ENCODE results near the gene PARS2. TPM values are rescaled to one million over a fixed set of nuclear protein-coding genes. Genes with fewer than 3 reads are reported as not detected.

PARS2 gene
- total RNA-seq, 2 donors from 2014 or later, result 12.0 to 12.2 TPM

DNA sequence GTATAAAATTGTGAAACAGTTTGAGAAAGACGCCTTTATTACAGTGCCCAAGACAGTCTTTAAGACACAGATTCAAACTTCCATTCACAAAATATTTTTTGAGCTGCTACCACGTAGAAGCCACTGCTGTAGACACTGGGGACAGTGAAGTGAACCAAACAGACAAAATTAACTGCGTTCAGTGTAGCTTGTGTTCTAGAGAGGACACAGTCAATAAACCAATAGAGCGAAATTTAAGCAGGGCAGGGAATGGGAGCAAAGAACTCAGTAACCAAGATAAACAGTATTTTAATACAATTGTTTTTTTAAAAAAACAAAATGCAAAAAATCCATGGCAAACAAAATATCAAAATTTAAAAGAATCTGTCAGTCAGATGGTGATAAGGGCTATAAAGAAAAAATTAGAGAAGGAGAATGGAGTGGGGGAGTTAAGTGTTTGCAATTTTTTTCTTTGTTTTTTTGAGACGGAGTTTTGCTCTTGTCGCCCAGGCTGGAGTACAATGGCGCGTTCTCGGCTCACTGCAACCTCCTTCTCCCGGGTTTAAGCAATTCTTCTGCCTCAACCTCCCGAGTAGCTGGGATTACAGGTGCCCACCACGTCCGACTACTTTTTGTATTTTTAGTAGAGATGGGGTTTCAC, 719 bp upstream of the PARS2 start:
- Histone ChIP-seq H3K9me3 (no peaks in the 10 kb centered on the region), H3K4me3 (peak overlapping the region; percentile 63 to 64), H3K27me3 (replicated peaks; ENCODE audit: insufficient read depth) (no peaks in the 10 kb centered on the region), H3K4me1 (replicated peaks) (peaks cover 3% of the 10 kb centered on the region), H3K36me3 (no peaks in the 10 kb centered on the region), H3K27ac (peak overlapping the region; percentile 69 to 71)
- TF ChIP-seq POLR2A (IDR thresholded peaks at IDR 0.05), result no peak
- TF ChIP-seq POLR2AphosphoS5 (IDR thresholded peaks at IDR 0.05), result no peak
- TF ChIP-seq, protein P1, sequence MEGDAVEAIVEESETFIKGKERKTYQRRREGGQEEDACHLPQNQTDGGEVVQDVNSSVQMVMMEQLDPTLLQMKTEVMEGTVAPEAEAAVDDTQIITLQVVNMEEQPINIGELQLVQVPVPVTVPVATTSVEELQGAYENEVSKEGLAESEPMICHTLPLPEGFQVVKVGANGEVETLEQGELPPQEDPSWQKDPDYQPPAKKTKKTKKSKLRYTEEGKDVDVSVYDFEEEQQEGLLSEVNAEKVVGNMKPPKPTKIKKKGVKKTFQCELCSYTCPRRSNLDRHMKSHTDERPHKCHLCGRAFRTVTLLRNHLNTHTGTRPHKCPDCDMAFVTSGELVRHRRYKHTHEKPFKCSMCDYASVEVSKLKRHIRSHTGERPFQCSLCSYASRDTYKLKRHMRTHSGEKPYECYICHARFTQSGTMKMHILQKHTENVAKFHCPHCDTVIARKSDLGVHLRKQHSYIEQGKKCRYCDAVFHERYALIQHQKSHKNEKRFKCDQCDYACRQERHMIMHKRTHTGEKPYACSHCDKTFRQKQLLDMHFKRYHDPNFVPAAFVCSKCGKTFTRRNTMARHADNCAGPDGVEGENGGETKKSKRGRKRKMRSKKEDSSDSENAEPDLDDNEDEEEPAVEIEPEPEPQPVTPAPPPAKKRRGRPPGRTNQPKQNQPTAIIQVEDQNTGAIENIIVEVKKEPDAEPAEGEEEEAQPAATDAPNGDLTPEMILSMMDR (IDR thresholded peaks at IDR 0.05), result no peak
- DNase-seq (ENCODE audit: low spot score), result no peak
- WGBS, result 56% methylated on average over 13 of the region's 13 CpGs
- intact Hi-C loops (cut with DNase I), result loop anchor here (5.0 kb wide), 1 partner anchor 713 kb away; the partner anchor contains the start of genes TCEANC2 and TMEM59

DNA sequence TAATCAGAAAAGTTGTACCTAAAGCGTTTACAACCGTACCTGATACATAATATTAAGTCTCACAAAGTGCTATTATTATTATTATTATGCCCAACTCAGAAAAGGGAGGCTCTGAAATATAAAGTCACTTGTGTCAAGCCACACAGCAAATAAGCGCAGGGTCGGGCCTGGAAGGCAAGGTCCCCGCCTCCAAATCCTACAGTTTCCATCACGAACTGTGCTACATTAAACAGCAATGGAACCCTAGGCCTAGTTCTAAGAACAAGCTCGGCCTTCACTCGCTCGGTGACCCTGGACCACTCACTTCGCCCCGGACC, 549 bp downstream of the PARS2 start:
- peaks cover 3% of the 10 kb centered on the region for H3K4me1 ChIP-seq (replicated peaks)
- H3K27me3 ChIP-seq (replicated peaks; ENCODE audit: insufficient read depth), result no peaks in the 10 kb centered on the region
- H3K36me3 ChIP-seq, result no peaks in the 10 kb centered on the region
- H3K27ac ChIP-seq, result peak overlapping the region; percentile 47 to 61
- no peak for DNase-seq (ENCODE audit: low spot score)
- no peak for TF ChIP-seq POLR2A (IDR thresholded peaks at IDR 0.05)
- TF ChIP-seq, protein P1 (IDR thresholded peaks at IDR 0.05), result no peak
- no peak for TF ChIP-seq POLR2AphosphoS5 (IDR thresholded peaks at IDR 0.05)
- H3K9me3 ChIP-seq, result no peaks in the 10 kb centered on the region
- WGBS, result 2% methylated on average over 11 of the region's 11 CpGs
- intact Hi-C loops (cut with DNase I), result loop anchor here (5.0 kb wide), 1 partner anchor 711 kb away; the partner anchor contains the start of genes TCEANC2 and TMEM59
- H3K4me3 ChIP-seq, result peak overlapping the region; percentile 63 to 64

DNA sequence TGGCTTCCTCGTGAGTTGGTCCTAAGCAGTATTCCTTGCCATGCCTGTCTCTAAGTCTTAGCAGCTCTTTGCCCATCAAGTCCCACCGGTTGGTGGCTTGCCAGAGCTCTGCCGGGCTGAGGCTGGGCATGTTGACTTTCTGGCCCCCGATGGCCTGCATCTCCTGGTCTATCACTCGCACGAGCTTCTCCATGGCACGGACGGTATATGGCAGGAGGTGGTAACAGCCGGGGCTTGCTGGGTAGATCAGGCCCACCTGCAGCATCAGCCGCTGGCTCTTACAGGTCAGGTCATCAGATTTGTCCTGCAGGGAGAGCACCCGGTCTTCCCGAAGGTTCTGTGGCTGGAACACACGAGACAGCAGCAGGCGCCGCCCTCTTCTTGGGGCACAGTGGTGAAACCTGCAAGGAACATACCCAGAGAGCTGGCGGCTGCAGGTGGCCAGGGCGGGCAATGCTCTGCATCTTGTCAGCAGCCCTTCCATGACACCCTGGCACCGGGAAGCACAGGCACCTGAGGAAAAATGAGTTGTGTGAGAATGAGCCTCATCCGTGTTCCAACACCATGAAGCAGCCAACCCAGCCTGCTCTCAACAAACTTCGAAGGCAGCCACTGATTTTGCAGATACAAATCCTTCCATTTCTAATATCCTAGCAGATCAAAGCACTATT, 5.5 kb downstream of the PARS2 start:
- TF ChIP-seq, protein P1 (IDR thresholded peaks at IDR 0.05), result no peak
- Histone ChIP-seq H3K4me1 (replicated peaks) (peaks cover 3% of the 10 kb centered on the region), H3K27me3 (replicated peaks; ENCODE audit: insufficient read depth) (no peaks in the 10 kb centered on the region), H3K27ac (no peak overlapping the region), H3K9me3 (no peaks in the 10 kb centered on the region), H3K4me3 (no peak overlapping the region), H3K36me3 (peaks cover 0 to 12% of the 10 kb centered on the region in 2 donors)
- no peak for DNase-seq (ENCODE audit: low spot score)
- WGBS, result 91% methylated on average over 20 of the region's 20 CpGs
- intact Hi-C loops (cut with DNase I), result no loop called here

GRCh38 chr1:54757833-54758232, 6.5 kb downstream of the PARS2 start:
- TF ChIP-seq POLR2AphosphoS5 (IDR thresholded peaks at IDR 0.05), result no peak
- TF ChIP-seq, protein P1 (IDR thresholded peaks at IDR 0.05), result no peak
- no peak for TF ChIP-seq POLR2A (IDR thresholded peaks at IDR 0.05)
- H3K4me3 ChIP-seq, result no peak overlapping the region
- no peak overlapping the region for H3K27ac ChIP-seq
- H3K27me3 ChIP-seq (replicated peaks; ENCODE audit: insufficient read depth), result no peaks in the 10 kb centered on the region
- H3K9me3 ChIP-seq, result no peaks in the 10 kb centered on the region
- no peak for DNase-seq (ENCODE audit: low spot score)
- WGBS, result 96% methylated on average over 9 of the region's 9 CpGs
- peaks cover 0 to 12% of the 10 kb centered on the region in 2 donors for H3K36me3 ChIP-seq
- intact Hi-C loops (cut with DNase I), result no loop called here
- H3K4me1 ChIP-seq (replicated peaks), result no peaks in the 10 kb centered on the region

Measured in prostate gland (tissue), 2 donors.